CD1c-positive myeloid dendritic cell (primary cell): ENCODE results near the gene UBQLN2.
"Not testable (repeated sequence)": the region's sequence is repeated elsewhere in the genome, so short reads cannot be mapped to it uniquely, and the experiment has no call there.

Source experiments
- DNase-seq: peaks from one replicate; pipeline ENCODE4 v3.0.0-alpha.2; 2016; ENCODE audit errors: extremely low spot score

UBQLN2 gene

GRCh38 chrX:56563231-56564161 is at the start of gene UBQLN2:
TSS of gene UBQLN2 (plus strand) at chrX:56563627. CDS start at chrX:56563874, 247 bp downstream.
- DNase-seq: peak; percentile 59

- no peak for DNase-seq
These were observed 43.8 kb upstream of the UBQLN2 start for GRCh38 chrX:56519642-56520041.

GRCh38 chrX:56529482-56530007 is 33.9 kb upstream of the UBQLN2 start:
- DNase-seq: not testable (repeated sequence)

DNA sequence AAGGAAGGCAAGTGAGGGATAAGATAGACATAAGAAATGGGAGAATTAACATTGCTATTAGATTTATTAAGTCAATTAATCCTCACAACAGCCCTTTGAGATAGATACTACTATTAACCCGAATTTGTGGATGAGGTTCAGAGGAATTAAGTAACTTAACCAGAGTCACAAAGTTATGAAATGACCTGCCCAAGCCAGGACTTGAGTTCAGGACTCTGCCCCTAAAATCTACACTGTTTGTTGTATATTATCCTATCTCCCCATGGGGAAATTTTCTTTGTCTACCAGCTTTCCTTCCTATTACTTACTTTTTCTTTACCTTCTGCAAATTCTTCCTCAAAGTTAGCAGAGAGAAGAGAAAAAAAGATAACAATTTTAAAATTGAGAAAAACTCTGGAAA is 33.4 kb upstream of the UBQLN2 start:
- no peak for DNase-seq

DNA sequence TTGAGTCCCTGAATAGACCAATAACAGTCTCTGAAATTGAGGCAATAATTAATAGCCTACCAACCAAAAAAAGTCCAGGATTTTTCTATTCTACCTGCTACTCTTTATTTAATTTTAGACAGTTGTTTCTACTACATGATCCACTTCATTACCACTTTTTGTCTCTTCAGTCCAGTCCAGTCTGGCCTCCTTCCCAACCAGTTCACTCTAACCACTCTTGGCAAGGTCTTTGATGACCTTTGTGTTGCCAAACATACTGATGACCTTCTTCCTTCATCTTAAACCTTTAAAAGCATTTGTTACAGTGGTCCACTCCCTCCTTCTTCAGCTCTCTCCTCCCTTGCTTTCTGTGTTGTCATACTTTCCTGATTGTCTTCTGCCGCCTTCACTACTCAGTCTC is 12.8 kb upstream of the UBQLN2 start:
- no peak for DNase-seq

- DNase-seq: no peak
These were observed 8.6 kb upstream of the UBQLN2 start for GRCh38 chrX:56554870-56555269.

GRCh38 chrX:56557376-56557929 is 6.0 kb upstream of the UBQLN2 start:
- DNase-seq: no peak

- DNase-seq: peak; percentile 8
These were observed 898 bp downstream of the UBQLN2 start for GRCh38 chrX:56564164-56564885.

- no peak for DNase-seq
These were observed 1.8 kb downstream of the UBQLN2 start for GRCh38 chrX:56564921-56565840.

DNA sequence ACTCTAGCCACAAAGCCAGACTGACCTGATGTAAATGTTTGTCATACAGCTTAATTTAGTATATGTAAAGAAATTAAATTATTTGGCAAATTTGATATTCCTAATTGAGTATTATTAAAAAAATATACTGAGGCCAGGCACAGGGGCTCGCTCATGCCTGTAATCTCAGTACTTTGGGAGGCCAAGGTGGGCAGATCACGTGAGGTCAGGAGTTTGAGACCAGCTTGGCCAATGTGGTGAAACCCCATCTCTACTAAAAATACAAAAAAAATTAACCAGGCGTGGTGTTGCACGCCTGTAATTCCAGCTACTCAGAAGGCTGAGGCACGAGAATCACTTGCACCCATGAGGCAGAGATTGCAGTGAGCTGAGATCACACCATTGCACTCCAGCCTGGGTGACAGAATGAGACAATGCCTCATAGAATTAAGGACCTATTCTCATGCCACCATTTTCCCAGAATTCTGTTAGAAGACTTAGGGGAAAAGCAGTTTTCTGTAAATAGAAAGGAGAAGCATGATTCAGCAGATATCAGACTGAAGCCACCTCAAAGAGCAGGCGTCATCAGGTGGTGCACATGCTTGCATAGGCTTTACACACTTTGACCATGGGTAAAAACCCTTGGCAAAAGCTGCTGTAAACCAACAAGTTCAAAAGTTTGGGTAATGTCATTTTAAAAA is 6.1 kb downstream of the UBQLN2 start:
- DNase-seq: peak; percentile 26

DNA sequence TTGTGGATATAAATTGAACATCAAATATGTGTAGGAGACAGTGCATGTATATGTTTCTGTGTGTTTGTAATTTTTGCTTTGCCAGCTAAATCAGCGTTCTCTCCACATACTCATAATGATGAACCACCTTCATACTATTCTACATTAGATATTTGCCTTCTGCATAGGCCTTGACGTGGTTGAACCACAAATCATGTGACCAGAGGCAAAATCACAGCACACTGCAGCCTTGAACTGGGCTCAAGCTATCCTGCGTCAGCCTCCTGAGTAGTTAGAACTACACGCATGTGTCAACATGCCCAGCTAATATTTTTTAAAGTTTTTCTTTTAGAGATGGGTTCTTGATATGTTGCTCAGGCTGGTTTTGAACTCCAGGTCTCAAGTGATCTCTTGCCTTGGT is 9.5 kb downstream of the UBQLN2 start:
- no peak for DNase-seq

- no peak for DNase-seq
These were observed 11.4 kb downstream of the UBQLN2 start for GRCh38 chrX:56574861-56575260.

GRCh38 chrX:56576721-56577120 is 13.3 kb downstream of the UBQLN2 start:
- no peak for DNase-seq

GRCh38 chrX:56588397-56589188 is 25.2 kb downstream of the UBQLN2 start:
- no peak for DNase-seq

GRCh38 chrX:56591830-56592229 is 28.4 kb downstream of the UBQLN2 start:
- DNase-seq: not testable (repeated sequence)

- no peak for DNase-seq
These were observed 36.7 kb downstream of the UBQLN2 start for GRCh38 chrX:56600141-56600540.

DNA sequence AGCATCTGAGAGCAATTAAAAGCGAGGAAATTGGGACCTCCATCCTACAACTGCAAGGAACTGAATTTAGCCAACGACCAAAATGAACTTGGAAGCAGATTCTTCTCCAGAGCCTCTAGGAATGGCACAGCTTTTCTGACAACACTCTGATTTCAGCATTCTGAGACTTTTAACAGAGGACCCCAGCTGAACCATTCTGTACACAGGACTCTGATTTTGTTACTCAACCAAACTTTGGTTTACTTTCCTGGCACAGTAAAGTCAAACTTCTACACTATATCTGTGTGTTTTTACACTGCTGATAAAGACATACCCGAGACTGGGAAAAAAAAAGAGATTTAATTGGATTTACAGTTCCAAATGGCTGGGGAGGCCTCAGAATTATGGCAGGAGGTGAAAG is 37.6 kb downstream of the UBQLN2 start:
- no peak for DNase-seq

DNA sequence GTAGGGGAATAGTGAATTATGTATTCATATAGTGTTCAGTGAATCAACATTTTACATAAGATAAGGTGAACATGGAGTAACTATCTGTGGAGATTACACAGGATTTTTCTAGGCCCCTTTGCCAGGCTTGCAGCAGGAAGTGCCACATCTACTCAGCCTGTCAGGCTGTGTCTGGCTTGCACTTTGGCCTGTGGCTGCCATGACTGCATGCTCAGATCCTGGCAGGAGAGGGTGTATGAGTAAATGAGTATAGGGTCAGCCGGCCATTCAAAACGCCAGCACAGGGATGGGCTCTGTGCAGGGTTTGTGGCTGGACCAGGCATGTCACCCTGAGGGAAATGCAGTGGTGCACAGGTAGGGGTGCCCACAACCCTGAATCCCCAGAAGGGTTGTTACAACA is 51.9 kb downstream of the UBQLN2 start:
- no peak for DNase-seq
